HEK293 (cell line): ENCODE results near the gene GRN.

Source experiments
- CTCF ChIA-PET: fragments of 350-600 bp; formaldehyde crosslinking; extraction: SDS; loops from one replicate; lab custom pipeline; 2021; ENCODE audit warnings: antibody characterized with exemption; lab: Yijun Ruan, JAX
- POLR2A ChIA-PET: fragments of 300-600 bp; formaldehyde crosslinking; extraction: SDS; loops from one replicate; lab custom pipeline; 2020; ENCODE audit warnings: antibody characterized with exemption, inconsistent platforms; lab: Yijun Ruan, JAX
- H3K27ac ChIP-seq: fragments of 200-500 bp; sonication (Bioruptor generic); 2 replicates; pipeline ENCODE4 v1.5.1; 2014; ENCODE audit warnings: low read depth, low read length, control low read depth, inconsistent platforms; ENCODE audit errors: extremely low read depth
- H3K36me3 ChIP-seq, 2 experiments: fragments of 200-500 bp in 1 of 2; sonication (Bioruptor generic) in 1 of 2; 1 replicate in 1 of 2; 2 replicates in 1 of 2; pipeline ENCODE4 v1.5.1; 2014 to 2017; ENCODE audit warnings: inconsistent platforms in 2 of 2, low read length in 2 of 2; ENCODE audit not compliant: control insufficient read depth in 2 of 2, insufficient read depth in 1 of 2
- H3K4me1 ChIP-seq: fragments of 200-500 bp; sonication (Bioruptor generic); 2 replicates; pipeline ENCODE4 v1.5.1; 2014; ENCODE audit warnings: mild to moderate bottlenecking, low read length, inconsistent platforms; ENCODE audit not compliant: control insufficient read depth, insufficient read depth
- H3K4me3 ChIP-seq: 2 replicates; pipeline ENCODE4 v1.5.1; 2011; ENCODE audit warnings: low read depth, mild to moderate bottlenecking, control low read depth, low read length, moderate library complexity
- H3K9me3 ChIP-seq: fragments of 200-500 bp; sonication (Bioruptor generic); 2 replicates; pipeline ENCODE4 v1.5.1; 2014; ENCODE audit warnings: low read depth, low read length, inconsistent platforms; ENCODE audit not compliant: control insufficient read depth, insufficient read depth
- ELK4 ChIP-seq: IDR thresholded peaks from 2 replicates; pipeline ENCODE4 v1.6.1; 2011; ENCODE audit warnings: mild to moderate bottlenecking, low read depth, low read length, borderline replicate concordance
- HIC1 ChIP-seq: fragments of 450-650 bp; formaldehyde crosslinking; IDR thresholded peaks from 2 replicates; pipeline ENCODE4 v1.5.1; 2016; ENCODE audit warnings: missing biosample characterization, missing genetic modification characterization
- HOXC10 ChIP-seq: sonication (generic); formaldehyde crosslinking; IDR thresholded peaks from 2 replicates; pipeline ENCODE4 v1.8.1; 2023; ENCODE audit warnings: mild to moderate bottlenecking, missing genetic modification reagents
- KLF16 ChIP-seq: fragments of 450-650 bp; formaldehyde crosslinking; IDR thresholded peaks from 2 replicates; pipeline ENCODE4 v1.5.1; 2017; ENCODE audit warnings: missing biosample characterization, missing genetic modification characterization
- KLF8 ChIP-seq: fragments of 450-650 bp; formaldehyde crosslinking; IDR thresholded peaks from 2 replicates; pipeline ENCODE4 v1.5.1; 2016; ENCODE audit warnings: missing biosample characterization, missing genetic modification characterization
- PATZ1 ChIP-seq: fragments of 450-650 bp; formaldehyde crosslinking; IDR thresholded peaks from 2 replicates; pipeline ENCODE4 v1.5.1; 2016; ENCODE audit warnings: missing biosample characterization, missing genetic modification characterization
- SCRT2 ChIP-seq: fragments of 450-650 bp; formaldehyde crosslinking; IDR thresholded peaks from 2 replicates; pipeline ENCODE4 v1.5.1; 2016; ENCODE audit warnings: missing biosample characterization, missing genetic modification characterization
- ZBTB20 ChIP-seq: fragments of 450-650 bp; formaldehyde crosslinking; IDR thresholded peaks from 2 replicates; pipeline ENCODE4 v1.5.1; 2016; ENCODE audit warnings: missing biosample characterization, missing genetic modification characterization
- ZBTB7A ChIP-seq: fragments of 450-650 bp; formaldehyde crosslinking; IDR thresholded peaks from 2 replicates; pipeline ENCODE4 v1.5.1; 2016; ENCODE audit warnings: low read depth, missing biosample characterization, missing genetic modification characterization
- ZBTB8A ChIP-seq: fragments of 450-650 bp; formaldehyde crosslinking; IDR thresholded peaks from 2 replicates; pipeline ENCODE4 v1.5.1; 2016; ENCODE audit warnings: missing biosample characterization, missing genetic modification characterization
- ZEB2 ChIP-seq: fragments of 450-650 bp; formaldehyde crosslinking; IDR thresholded peaks from 2 replicates; pipeline ENCODE4 v1.5.1; 2016; ENCODE audit warnings: missing biosample characterization, missing genetic modification characterization
- ZFP37 ChIP-seq: fragments of 450-650 bp; formaldehyde crosslinking; IDR thresholded peaks from 2 replicates; pipeline ENCODE4 v1.5.1; 2016; ENCODE audit warnings: missing biosample characterization, missing genetic modification characterization
- ZNF148 ChIP-seq: fragments of 450-650 bp; formaldehyde crosslinking; IDR thresholded peaks from 2 replicates; pipeline ENCODE4 v1.5.0; 2017; ENCODE audit warnings: missing biosample characterization, missing genetic modification characterization, borderline replicate concordance
- ZNF174 ChIP-seq: fragments of 450-650 bp; formaldehyde crosslinking; IDR thresholded peaks from 2 replicates; pipeline ENCODE4 v1.5.0; 2017; ENCODE audit warnings: missing biosample characterization, mild to moderate bottlenecking, missing genetic modification characterization
- ZNF19 ChIP-seq: fragments of 450-650 bp; formaldehyde crosslinking; IDR thresholded peaks from 2 replicates; pipeline ENCODE4; 2016; ENCODE audit warnings: missing biosample characterization, missing genetic modification characterization, low read depth
- ZNF2 ChIP-seq: fragments of 450-650 bp; formaldehyde crosslinking; IDR thresholded peaks from 2 replicates; pipeline ENCODE4 v1.5.1; 2016; ENCODE audit warnings: missing biosample characterization, missing genetic modification characterization
- ZNF223 ChIP-seq: fragments of 450-650 bp; formaldehyde crosslinking; IDR thresholded peaks from 2 replicates; pipeline ENCODE4 v1.5.1; 2016; ENCODE audit warnings: missing biosample characterization, missing genetic modification characterization
- ZNF23 ChIP-seq: fragments of 450-650 bp; formaldehyde crosslinking; IDR thresholded peaks from 2 replicates; pipeline ENCODE4 v1.5.1; 2016; ENCODE audit warnings: missing biosample characterization, missing genetic modification characterization, borderline replicate concordance
- ZNF26 ChIP-seq: fragments of 450-650 bp; formaldehyde crosslinking; IDR thresholded peaks from 2 replicates; pipeline ENCODE4 v1.5.1; 2016; ENCODE audit warnings: missing biosample characterization, missing genetic modification characterization
- ZNF335 ChIP-seq: fragments of 450-650 bp; formaldehyde crosslinking; conservative IDR thresholded peaks from 2 replicates; pipeline ENCODE4 v1.5.1; 2016; ENCODE audit warnings: missing biosample characterization, missing genetic modification characterization
- ZNF549 ChIP-seq: fragments of 450-650 bp; IDR thresholded peaks from 2 replicates; pipeline ENCODE4 v1.5.1; 2018; ENCODE audit warnings: missing biosample characterization, missing genetic modification characterization, mild to moderate bottlenecking, inconsistent platforms, moderate library complexity
- ZNF621 ChIP-seq: fragments of 450-650 bp; formaldehyde crosslinking; IDR thresholded peaks from 2 replicates; pipeline ENCODE4 v1.5.1; 2017; ENCODE audit warnings: missing biosample characterization, missing genetic modification characterization
- ZNF777 ChIP-seq: fragments of 450-650 bp; formaldehyde crosslinking; IDR thresholded peaks from 2 replicates; pipeline ENCODE4 v1.5.1; 2017; ENCODE audit warnings: missing biosample characterization, missing genetic modification characterization, borderline replicate concordance

Gene GRN

GRCh38 chr17:44323359-44324091 is 21.6 kb upstream of the GRN start:
- Histone ChIP-seq H3K27ac (peak overlapping the region; percentile 56; the same call in 1 of the 2 replicates), H3K36me3 (peaks cover 3 to 42% of the 10 kb centered on the region in 2 experiments; a peak in 2 of 3 replicates), H3K4me3 (peak overlapping the region; percentile 88), H3K9me3 (no peaks in the 10 kb centered on the region), H3K4me1 (0 out of 2 replicates have a peak, but pooled peaks cover 3% of the 10 kb centered on the region)
- ChIA-PET POLR2A (interaction anchor here (0.5 to 2.4 kb wide), 9 partner anchors 8 to 279 kb away, joined by 3 to 11 read pairs (median 7); partner anchors contain the start of gene UBTF), CTCF (interaction anchor here (0.9 to 1.8 kb wide), 5 partner anchors 15 to 120 kb away, joined by 3 to 5 read pairs (median 4); partner anchors contain the start of gene GRN)
- TF ChIP-seq SCRT2 (tag by site-specific recombination) (peak; percentile 50), KLF8 (tag by site-specific recombination) (0 out of 2 replicates have a peak, but pooled peaks have one; percentile 13), ZNF148 (tag by site-specific recombination) (no peak)

- Histone ChIP-seq H3K4me3 (peak overlapping the region; percentile 88), H3K27ac (peak overlapping the region; percentile 56; the same call in 1 of the 2 replicates), H3K36me3 (peaks cover 3 to 36% of the 10 kb centered on the region in 2 experiments; a peak in 2 of 3 replicates), H3K9me3 (no peaks in the 10 kb centered on the region), H3K4me1 (0 out of 2 replicates have a peak, but pooled peaks cover 3% of the 10 kb centered on the region)
- ChIA-PET CTCF (interaction anchor here (0.6 to 1.8 kb wide), 7 partner anchors 14 to 121 kb away, joined by 3 to 7 read pairs (median 4); partner anchors contain the start of gene GRN), POLR2A (interaction anchor here (0.5 to 2.4 kb wide), 11 partner anchors 9 to 1851 kb away, joined by 3 to 11 read pairs (median 4); partner anchors contain the start of gene UBTF)
- TF ChIP-seq PATZ1 (peak; percentile 61), ZBTB20 (0 out of 2 replicates have a peak, but pooled peaks have one; percentile 31), KLF16 (tag by site-specific recombination) (0 out of 2 replicates have a peak, but pooled peaks have one; percentile 35), ZNF23 (tag by site-specific recombination) (no peak), ZNF19 (tag by site-specific recombination) (no peak), ZNF26 (tag by site-specific recombination) (no peak), ZNF223 (tag by site-specific recombination) (no peak), ZNF777 (no peak), ZEB2 (peak; percentile 26; the same call in 1 of the 2 replicates), ZBTB7A (tag by site-specific recombination) (peak; percentile 31; the same call in 1 of the 2 replicates), ZFP37 (tag by site-specific recombination) (0 out of 2 replicates have a peak, but pooled peaks have one; percentile 41), ZNF621 (tag by site-specific recombination) (no peak), ZNF549 (no peak), HIC1 (tag by site-specific recombination) (0 out of 2 replicates have a peak, but pooled peaks have one; percentile 9), ZNF174 (tag by site-specific recombination) (no peak), ELK4 (no peak), HOXC10 (no peak), ZNF335 (tag by site-specific recombination) (0 out of 2 replicates have a peak, but pooled peaks have one; percentile 23), ZNF2 (tag by site-specific recombination) (no peak), ZBTB8A (tag by site-specific recombination) (peak; percentile 39)
These were observed 21.0 kb upstream of the GRN start for GRCh38 chr17:44324092-44324570.
